Immature natural killer cell (primary cell): ENCODE results near the gene MRPL52. TPM values are rescaled to one million over a fixed set of nuclear protein-coding genes. Genes with fewer than 3 reads are reported as not detected.
"Not testable (repeated sequence)": the region's sequence is repeated elsewhere in the genome, so short reads cannot be mapped to it uniquely, and the experiment has no call there.

ENCODE experiments used
- DNase-seq, 3 donors: peaks; one replicate each; pipeline ENCODE4 v3.0.0; 2022; ENCODE audit warnings: mixed read lengths in 1 of 3
- H3K27ac Mint-ChIP-seq, 6 donors: one replicate each; pipeline ENCODE4 v1.8.0; 2020; ENCODE audit warnings: mixed read lengths in 6 of 6, mild to moderate bottlenecking in 5 of 6, inconsistent platforms in 4 of 6, moderate library complexity in 3 of 6
- H3K27me3 Mint-ChIP-seq, 3 donors: one replicate each; pipeline ENCODE4 v1.8.0; 2020 to 2021; ENCODE audit warnings: low read depth in 3 of 3, mild to moderate bottlenecking in 3 of 3, mixed read lengths in 3 of 3, moderate library complexity in 3 of 3, inconsistent platforms in 1 of 3
- H3K36me3 Mint-ChIP-seq, 3 donors: one replicate each; pipeline ENCODE4 v1.8.0; 2020; ENCODE audit warnings: mixed read lengths in 3 of 3, inconsistent platforms in 2 of 3, mild to moderate bottlenecking in 2 of 3
- H3K4me1 Mint-ChIP-seq, 2 donors: one replicate each; pipeline ENCODE4 v1.8.0; 2020; ENCODE audit warnings: inconsistent platforms in 2 of 2, mild to moderate bottlenecking in 2 of 2, mixed read lengths in 2 of 2, moderate library complexity in 1 of 2
- H3K4me3 Mint-ChIP-seq, 5 donors: one replicate each; pipeline ENCODE4 v1.8.0; 2020; ENCODE audit warnings: mild to moderate bottlenecking in 5 of 5, mixed read lengths in 5 of 5, inconsistent platforms in 3 of 5, moderate library complexity in 3 of 5
- H3K9me3 Mint-ChIP-seq, 6 donors: one replicate each; pipeline ENCODE4 v1.8.0; 2020; ENCODE audit warnings: mild to moderate bottlenecking in 6 of 6, mixed read lengths in 6 of 6, inconsistent platforms in 4 of 6, moderate library complexity in 3 of 6
- polyA plus RNA-seq, 3 donors: library from polyadenylated mRNA; unstranded; fragments of 300-500 nt; fragmentation: Illumina TruSeq; gene quantifications; one replicate each; pipeline ENCODE4 v1.2.3, GENCODE V29; 2021

MRPL52 gene
- polyA plus RNA-seq, 3 donors from 2014 or later = 56.8 to 188 (median 147) TPM

DNA sequence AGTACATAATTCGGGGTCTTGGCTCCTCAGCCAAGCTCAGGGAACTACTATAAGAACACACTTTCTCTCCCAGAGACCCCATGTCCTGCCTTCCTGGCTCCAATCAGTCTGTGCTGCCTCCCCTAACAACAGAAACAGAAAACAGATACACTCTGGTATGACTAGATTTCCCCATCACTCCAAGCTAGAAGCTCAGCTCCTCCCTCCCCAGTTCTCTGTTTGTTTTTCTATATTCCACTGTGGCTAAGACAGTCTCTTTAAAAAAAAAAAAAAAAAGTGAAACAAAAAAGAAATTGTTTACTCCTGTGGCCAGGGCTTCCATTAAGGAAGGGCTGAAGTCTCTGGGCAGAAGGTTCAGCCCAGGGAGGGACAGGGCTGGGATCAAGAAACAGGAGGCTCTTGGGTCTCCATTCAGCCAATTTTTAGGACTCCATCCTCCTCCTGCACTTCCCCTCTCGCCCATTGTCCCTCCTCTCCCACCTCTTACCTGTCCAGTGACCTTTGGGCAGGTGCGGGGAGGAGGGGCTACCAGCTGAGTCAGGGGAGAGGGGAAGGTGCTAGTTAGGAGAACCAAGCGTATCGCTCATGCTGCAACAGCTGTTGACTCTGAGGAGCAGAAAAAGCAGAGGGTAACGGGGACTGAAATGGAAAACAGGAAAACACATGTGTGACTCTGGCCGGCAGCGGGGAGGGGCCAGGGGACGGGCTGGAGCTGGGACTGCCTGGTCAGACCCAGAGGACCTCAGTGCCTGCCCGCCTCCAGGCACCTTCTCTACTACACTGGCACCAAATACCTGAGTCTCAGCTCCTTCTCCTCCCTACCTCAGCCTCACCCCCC lies 10.3 kb upstream of the MRPL52 start:
- Mint-ChIP-seq H3K27me3 (peaks cover 10 to 22% (median 12%) of the 10 kb centered on the region in 3 donors), H3K27ac (no peak overlapping the region), H3K4me3 (no peak overlapping the region), H3K4me1 (peaks cover 9% of the 10 kb centered on the region in 2 donors), H3K36me3 (no peaks in the 10 kb centered on the region), H3K9me3 (peaks cover 0 to 1% (median 0%) of the 10 kb centered on the region in 6 donors)
- no peak for DNase-seq

DNA sequence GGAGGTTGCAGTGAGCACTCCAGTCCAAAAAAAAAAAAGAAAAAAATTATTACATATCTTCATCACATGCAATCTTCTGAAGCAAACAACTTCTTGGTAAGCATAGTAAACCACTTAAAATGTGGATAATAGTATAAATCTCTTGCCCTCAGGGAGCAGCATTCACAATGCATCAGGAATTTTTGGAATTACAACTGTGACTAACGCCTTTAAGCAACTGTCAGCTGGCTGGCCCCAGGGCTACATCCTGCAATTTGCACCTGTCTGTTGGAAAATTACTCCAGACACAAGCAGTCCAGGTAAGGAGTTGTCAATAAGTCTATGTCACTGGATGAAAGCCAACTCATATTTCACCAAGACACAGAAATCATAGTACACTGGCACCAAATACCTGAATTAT lies 9.0 kb upstream of the MRPL52 start:
- DNase-seq = no peak
- H3K4me3 Mint-ChIP-seq = no peak overlapping the region
- H3K27ac Mint-ChIP-seq = no peak overlapping the region
- H3K9me3 Mint-ChIP-seq = peaks cover 0 to 1% (median 0%) of the 10 kb centered on the region in 6 donors
- H3K4me1 Mint-ChIP-seq = peaks cover 9% of the 10 kb centered on the region in 2 donors
- H3K27me3 Mint-ChIP-seq = peaks cover 13 to 27% (median 16%) of the 10 kb centered on the region in 3 donors
- H3K36me3 Mint-ChIP-seq = no peaks in the 10 kb centered on the region

DNA sequence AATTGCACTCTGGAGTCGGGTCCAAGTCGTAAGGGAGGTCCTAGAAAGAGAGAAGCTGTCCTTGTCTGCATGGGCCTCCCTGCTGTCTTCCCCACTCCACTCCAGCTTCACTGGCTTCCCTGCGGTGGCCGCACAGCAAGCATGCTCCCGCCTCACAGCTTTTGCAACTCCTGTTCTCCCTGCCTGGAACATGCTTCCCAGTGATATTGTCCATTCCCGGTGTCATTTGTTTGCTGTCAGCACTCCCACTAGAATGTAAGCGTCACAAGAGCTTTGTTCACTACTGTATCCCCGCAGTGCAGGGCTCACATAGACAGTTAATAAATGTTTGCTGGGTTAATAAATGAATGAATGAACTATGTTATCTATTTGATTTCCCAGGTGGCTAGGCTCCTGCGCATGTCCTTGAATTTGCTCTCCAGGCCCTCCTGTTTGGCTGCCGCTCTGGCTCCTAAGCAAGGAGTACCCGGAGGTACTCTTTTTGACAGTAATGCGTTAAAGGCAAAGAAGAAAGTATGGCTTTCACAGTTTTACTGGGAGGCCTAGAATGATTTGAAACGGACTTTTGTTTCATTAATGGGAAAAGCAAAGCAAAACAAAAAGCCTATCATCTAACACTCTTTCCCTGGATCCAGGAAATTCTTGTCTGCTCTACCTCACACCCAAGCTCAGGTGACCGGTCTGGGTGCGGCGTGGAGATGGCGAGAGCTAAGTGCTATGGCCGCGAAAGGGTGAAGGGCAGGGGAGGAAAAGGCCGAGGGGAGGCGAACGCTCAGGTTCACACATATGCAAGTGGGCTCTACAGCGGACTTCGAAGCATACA lies 8.3 kb upstream of the MRPL52 start:
- peaks cover 9% of the 10 kb centered on the region in 2 donors for H3K4me1 Mint-ChIP-seq
- no peaks in the 10 kb centered on the region for H3K9me3 Mint-ChIP-seq
- peaks cover 9 to 27% (median 16%) of the 10 kb centered on the region in 3 donors for H3K27me3 Mint-ChIP-seq
- H3K27ac Mint-ChIP-seq = no peak overlapping the region
- DNase-seq = no peak
- H3K4me3 Mint-ChIP-seq = peak overlapping the region in 3 of 5 donors; percentile 8 to 30 (median 8)
- H3K36me3 Mint-ChIP-seq = no peaks in the 10 kb centered on the region

DNA sequence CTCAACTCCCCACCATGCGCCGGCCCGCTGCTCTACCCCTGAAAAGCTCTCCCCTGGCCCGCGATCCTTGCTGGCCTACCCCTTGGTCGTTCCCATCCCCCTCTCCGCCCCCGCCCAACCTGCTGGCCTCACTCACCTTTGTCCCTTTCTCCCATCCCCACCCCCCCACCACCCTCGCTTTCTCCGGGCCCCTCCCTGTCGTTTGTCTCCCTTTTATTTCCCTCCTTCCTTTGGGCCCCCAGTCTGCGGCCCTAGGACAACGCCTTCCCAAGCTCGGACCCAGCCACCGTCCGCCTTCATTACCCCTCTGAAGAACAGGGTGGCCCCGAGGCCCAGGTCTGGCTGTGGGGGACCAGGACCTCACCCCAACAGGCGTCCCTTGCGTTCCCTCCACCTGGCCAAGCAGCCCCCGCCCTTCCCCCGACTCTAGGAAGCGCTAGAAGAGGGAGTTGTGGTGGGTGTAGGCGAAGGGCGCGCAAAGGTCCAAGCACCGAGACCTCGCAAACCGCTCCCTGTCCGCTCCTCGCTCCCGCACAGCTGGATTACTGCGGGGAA lies 7.6 kb upstream of the MRPL52 start:
- no peaks in the 10 kb centered on the region for H3K9me3 Mint-ChIP-seq
- H3K36me3 Mint-ChIP-seq = no peaks in the 10 kb centered on the region
- peaks cover 9 to 27% (median 16%) of the 10 kb centered on the region in 3 donors for H3K27me3 Mint-ChIP-seq
- H3K27ac Mint-ChIP-seq = no peak overlapping the region
- no peak for DNase-seq
- H3K4me3 Mint-ChIP-seq = peak overlapping the region in 2 of 5 donors; percentile 21 to 33
- peaks cover 9% of the 10 kb centered on the region in 2 donors for H3K4me1 Mint-ChIP-seq

DNA sequence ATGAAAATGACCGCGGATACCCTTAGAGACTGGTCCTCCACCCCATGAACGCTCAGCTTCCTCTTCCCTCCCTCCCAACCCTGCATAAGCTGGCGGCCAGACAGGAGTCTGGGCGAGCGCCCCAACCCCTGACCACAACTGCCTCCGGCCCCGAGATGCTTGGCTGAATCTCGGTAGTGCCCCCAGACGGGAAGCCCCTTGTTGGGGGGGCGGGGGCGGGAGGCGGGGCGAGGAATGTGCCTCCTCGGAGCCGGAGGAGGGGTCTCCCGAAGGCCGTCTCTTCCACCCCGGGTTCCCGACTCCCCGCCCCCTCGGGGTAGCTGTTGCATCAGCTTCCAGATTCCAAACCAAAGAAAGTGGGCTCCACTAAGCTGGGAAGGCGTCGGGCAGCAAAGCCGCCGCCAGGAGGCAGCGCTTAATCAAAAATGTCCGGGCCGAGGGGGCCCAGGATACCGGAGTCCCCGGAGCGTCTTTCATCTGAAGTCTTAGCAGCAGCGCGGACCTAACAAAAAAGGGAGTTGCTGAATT lies 7.1 kb upstream of the MRPL52 start:
- Mint-ChIP-seq H3K4me3 (peak overlapping the region; percentile 24 to 75 (median 54)), H3K27ac (no peak overlapping the region), H3K9me3 (no peaks in the 10 kb centered on the region), H3K4me1 (peaks cover 9% of the 10 kb centered on the region in 2 donors), H3K36me3 (no peaks in the 10 kb centered on the region), H3K27me3 (peaks cover 9 to 27% (median 16%) of the 10 kb centered on the region in 3 donors)
- DNase-seq = peak; percentile 57 to 62 (median 59)

DNA sequence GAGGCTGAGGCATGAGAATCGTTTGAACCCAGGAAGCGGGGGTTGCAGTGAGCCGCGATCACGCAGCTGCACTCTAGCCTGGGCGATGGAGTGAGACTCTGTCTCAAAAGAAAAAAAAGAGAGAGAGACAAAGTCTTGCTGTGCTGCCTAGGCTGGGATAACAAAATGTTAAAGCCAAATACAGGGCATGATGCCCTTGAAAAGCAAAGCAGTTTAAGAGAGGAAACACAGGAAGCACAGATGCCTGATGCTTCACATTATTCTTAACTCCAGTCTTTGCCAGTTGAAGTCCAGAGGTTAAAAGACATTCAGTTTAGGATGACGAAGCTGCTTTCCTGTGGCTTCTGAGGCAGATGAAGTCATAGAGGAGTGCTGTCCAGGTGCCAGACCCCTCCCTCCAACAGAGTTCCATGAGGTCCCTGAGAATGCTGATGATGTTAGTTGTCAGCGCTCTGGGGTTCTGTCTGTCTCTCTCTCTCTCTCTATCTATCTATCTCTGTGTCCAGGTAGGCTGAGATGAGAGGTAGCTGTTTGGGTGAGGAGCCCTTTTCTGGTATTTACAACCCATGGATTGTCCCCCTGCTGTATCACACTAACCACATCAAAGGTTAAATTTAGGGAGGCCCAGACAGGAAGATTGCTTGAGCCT lies 4.9 kb upstream of the MRPL52 start:
- H3K4me1 Mint-ChIP-seq = peaks cover 16 to 17% of the 10 kb centered on the region in 2 donors
- no peak for DNase-seq
- no peaks in the 10 kb centered on the region for H3K36me3 Mint-ChIP-seq
- peaks cover 12 to 25% (median 15%) of the 10 kb centered on the region in 3 donors for H3K27me3 Mint-ChIP-seq
- no peak overlapping the region for H3K4me3 Mint-ChIP-seq
- H3K27ac Mint-ChIP-seq = no peak overlapping the region
- H3K9me3 Mint-ChIP-seq = no peaks in the 10 kb centered on the region

DNA sequence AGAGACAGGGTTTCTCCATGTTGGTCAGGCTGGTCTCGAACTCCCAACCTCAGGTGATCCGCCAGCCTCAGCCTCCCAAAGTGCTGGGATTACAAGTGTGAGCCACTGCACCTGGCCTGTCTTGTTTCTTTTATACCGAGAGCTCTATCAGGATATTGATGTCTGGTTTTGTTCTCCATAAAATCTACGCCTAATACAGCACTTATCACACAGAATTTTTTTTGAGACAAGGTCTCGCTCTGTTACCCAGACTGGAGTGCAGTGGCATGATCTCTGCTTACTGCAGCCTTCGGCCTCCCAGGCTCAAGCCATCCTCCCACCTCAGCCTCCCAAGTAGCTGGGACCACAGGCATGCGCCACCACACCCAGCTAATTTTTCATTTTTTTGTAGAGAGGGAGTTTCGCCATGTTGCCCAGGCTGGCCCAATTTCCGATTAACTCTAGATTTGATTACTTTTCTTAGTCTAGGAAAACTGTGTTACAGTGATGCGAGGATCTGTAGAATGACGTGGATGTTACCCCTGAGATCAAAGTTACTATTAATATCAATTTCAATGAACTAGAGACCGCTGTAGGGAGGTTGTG lies 519 bp upstream of the MRPL52 start:
- Mint-ChIP-seq H3K27me3 (peaks cover 8 to 17% (median 10%) of the 10 kb centered on the region in 3 donors), H3K4me1 (peaks cover 19 to 20% of the 10 kb centered on the region in 2 donors), H3K4me3 (peak overlapping the region; percentile 82 to 93 (median 90)), H3K36me3 (peaks cover 9 to 19% (median 11%) of the 10 kb centered on the region in 3 donors), H3K27ac (peak overlapping the region; percentile 88 to 93 (median 91))
- not testable (repeated sequence) for H3K9me3 Mint-ChIP-seq, DNase-seq

DNA sequence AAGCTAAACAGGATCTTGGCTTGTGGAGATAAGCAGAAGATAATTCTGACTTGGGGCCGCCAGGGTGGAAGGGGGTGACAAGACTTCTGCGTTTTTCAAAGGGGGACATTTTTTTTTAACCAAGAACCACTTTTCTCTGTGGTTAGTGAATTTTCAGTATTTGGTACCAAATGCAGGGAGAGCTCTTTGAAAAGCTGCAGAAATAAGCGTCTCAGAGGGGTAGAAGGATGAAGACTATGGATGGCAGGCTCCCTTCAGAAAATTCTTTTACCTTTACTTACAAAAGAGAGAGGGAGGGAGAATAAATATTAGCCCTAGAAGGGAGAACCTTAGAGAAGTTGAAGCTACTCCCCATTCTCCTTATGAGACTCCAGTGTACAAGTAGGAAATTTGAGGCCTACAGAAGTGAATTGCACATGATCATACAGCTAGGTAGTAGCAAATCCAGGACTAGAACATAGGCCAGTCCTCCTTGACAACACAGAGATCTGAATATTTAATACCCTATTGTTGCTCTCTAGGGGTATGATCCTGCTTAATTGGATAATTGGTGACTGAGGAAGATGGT lies 840 bp downstream of the MRPL52 start:
- Mint-ChIP-seq H3K9me3 (no peaks in the 10 kb centered on the region), H3K36me3 (peaks cover 11 to 30% (median 22%) of the 10 kb centered on the region in 3 donors), H3K27me3 (peaks cover 3 to 10% (median 5%) of the 10 kb centered on the region in 3 donors), H3K4me1 (peaks cover 19 to 20% of the 10 kb centered on the region in 2 donors), H3K4me3 (peak overlapping the region; percentile 82 to 93 (median 90)), H3K27ac (peak overlapping the region; percentile 88 to 93 (median 91))
- DNase-seq = no peak

DNA sequence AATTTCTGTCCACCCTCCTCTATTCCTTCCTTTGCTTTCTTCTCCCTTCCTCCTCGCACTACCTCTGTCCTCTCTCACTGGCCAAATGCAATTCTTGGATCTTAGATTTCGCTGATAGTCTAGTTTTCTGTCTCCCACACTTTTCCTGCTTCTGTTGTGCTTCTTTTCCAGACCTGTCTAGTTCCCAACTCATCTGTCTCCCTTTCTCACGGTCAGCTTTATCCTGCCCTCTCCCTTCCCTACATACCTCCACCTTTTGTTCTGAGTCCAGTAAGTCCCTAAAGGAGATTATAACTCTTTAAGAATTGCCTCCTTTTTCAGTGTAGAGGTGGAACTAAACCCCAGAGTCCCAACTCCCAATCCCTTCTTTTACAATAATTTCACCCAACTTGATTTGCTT lies 5.8 kb downstream of the MRPL52 start:
- DNase-seq = no peak
- no peak overlapping the region for H3K4me3 Mint-ChIP-seq
- peak overlapping the region in 1 of 6 donors; percentile 61 for H3K27ac Mint-ChIP-seq
- peaks cover 12 to 13% of the 10 kb centered on the region in 2 donors for H3K4me1 Mint-ChIP-seq
- peaks cover 0 to 1% (median 0%) of the 10 kb centered on the region in 6 donors for H3K9me3 Mint-ChIP-seq
- H3K27me3 Mint-ChIP-seq = peaks cover 13 to 23% (median 16%) of the 10 kb centered on the region in 3 donors
- peaks cover 13 to 32% (median 26%) of the 10 kb centered on the region in 3 donors for H3K36me3 Mint-ChIP-seq

DNA sequence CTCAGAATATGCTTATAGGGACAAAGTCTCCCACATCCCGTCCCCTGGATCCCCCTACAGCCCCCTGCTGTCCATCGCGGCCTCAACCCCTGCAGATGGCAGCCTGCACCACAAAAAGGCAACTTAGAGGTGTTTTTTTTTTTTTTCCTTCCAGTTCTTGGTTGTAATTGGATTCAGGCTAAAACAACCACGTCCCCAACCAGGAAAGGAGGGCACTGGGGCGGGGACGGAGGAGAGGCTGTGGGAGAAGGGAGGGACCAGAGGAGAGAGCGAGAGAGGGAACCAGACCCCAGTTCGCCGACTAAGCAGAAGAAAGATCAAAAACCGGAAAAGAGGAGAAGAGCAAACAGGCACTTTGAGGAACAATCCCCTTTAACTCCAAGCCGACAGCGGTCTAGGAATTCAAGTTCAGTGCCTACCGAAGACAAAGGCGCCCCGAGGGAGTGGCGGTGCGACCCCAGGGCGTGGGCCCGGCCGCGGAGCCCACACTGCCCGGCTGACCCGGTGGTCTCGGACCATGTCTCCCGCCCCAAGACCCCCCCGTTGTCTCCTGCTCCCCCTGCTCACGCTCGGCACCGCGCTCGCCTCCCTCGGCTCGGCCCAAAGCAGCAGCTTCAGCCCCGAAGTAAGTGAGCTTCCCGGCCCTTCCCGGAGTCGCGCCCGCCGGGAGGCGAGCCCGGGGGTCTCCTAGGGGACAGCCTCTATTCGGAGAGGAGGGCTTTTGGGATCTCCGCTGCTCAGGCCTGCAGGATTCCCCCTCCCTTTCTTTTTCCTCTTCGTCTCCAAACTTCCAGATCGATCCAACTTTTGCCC lies 6.8 kb downstream of the MRPL52 start, which contains the start of gene MMP14:
Gene MMP14 (plus strand): TSS at position 285 of the 813 bp plus-strand sequence. CDS start 233 bp downstream, at position 518.
- Mint-ChIP-seq H3K27me3 (peaks cover 13 to 27% (median 16%) of the 10 kb centered on the region in 3 donors), H3K27ac (peak within 1 kb of the TSS in 2 of 6 donors; percentile 48 to 61), H3K4me1 (peaks cover 6 to 7% of the 10 kb centered on the region in 2 donors), H3K36me3 (peaks cover 9 to 26% (median 23%) of the 10 kb centered on the region in 3 donors), H3K9me3 (peaks cover 0 to 2% (median 0%) of the 10 kb centered on the region in 6 donors), H3K4me3 (peak within 1 kb of the TSS; percentile 55 to 77 (median 68))
- DNase-seq = no peak

DNA sequence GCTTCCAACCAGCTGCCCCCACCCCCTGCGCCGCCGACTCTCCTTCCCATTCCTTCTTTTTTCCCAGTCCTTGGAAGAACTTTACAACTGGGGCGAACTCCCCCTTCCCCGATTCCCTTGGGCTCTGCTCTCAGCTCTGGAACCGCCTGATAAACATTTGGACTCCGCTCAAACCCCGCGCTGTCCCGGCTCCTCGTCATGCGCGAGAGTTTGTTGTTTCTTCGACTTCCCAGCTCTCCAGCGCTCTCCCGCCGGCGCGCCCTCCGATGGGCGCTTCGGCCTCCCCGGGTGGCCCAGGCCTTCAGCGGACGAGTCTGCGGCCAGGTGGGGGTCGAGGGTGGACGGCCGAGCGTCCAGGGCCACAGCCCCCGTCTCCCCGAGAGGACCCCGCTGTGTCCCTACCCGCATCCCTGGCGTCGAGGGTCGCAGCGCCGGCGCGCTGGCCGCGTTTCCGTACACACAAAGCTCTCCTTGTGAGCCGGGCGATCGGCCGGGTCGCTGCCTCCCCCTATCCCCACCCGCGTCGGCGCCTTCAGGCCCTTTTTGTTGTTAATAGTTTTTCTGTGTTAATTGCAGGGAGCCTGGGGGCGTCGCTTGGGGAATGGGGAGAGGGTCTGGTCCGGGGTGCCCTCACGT lies 7.5 kb downstream of the MRPL52 start:
- Mint-ChIP-seq H3K9me3 (peaks cover 0 to 3% (median 0%) of the 10 kb centered on the region in 6 donors), H3K27ac (peak overlapping the region in 1 of 6 donors; percentile 48), H3K27me3 (peaks cover 13 to 30% (median 18%) of the 10 kb centered on the region in 3 donors), H3K4me3 (peak overlapping the region; percentile 55 to 77 (median 68)), H3K36me3 (peaks cover 5 to 21% (median 19%) of the 10 kb centered on the region in 3 donors), H3K4me1 (peaks cover 5 to 7% of the 10 kb centered on the region in 2 donors)
- DNase-seq = no peak
